Measurements from ENCODE around the gene RPS2. TPM values are rescaled to one million over a fixed set of nuclear protein-coding genes. Genes with fewer than 3 reads are reported as not detected.

The RPS2 gene
- total RNA-seq, 2 experiments from 2014 or later = 2,823 to 3,048 TPM

DNA sequence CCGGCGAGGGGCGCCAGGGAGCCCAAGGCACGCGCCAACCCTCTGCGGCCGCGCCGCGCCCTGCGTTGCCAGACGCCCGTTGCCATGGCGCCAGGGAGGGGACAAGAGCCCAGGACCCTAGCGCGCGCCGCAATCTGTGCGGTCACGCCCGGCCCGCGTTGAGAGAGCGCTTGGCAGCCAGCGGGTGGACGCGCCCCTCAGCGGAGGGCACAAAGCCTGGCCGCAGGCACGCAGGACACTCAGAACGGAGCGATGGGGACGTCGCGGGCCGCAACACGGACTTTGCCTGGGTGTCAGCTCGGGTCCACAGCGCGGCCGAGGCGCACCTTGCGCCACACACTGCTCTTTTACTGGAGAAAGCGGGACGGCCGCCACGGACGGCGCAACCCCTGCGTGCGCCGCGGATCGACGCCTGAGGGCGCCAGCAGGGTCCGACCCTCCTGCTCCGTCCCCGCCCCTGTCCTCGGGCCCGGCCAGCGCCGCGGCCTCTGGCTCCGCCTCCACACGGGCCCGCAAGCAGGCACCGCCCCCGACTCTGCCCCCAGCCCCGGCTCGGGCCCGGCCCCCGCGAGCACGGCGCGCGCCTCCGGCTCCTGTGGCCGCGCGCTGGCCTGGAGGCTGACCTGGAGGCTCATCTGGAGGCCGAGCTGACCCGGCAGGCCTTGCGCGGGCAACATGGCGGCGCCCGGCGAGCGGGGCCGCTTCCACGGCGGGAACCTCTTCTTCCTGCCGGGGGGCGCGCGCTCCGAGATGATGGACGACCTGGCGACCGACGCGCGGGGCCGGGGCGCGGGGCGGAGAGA lies 19.1 kb upstream of the RPS2 start, which contains the start of gene GFER:
Gene GFER, plus strand, starts transcription at position 650 of the 803 bp plus-strand sequence. Its CDS starts 26 bp downstream, at position 676.
- DNase-seq (peak; percentile 84), ATAC-seq (peak; percentile 90)
- peaks cover 42% of the 10 kb centered on the region for H3K27me3 Mint-ChIP-seq
- H3K9me3 Mint-ChIP-seq (ENCODE audit: low read depth) = no peaks in the 10 kb centered on the region
- CTCF ChIA-PET = interaction anchor here (1.1 to 4.5 kb wide), 8 partner anchors 9 to 169 kb away, joined by 3 to 22 read pairs (median 4); partner anchors contain the start of genes RPS2 and TBL3
- H3K36me3 Mint-ChIP-seq = peaks cover 8% of the 10 kb centered on the region
- peaks cover 13% of the 10 kb centered on the region for H3K4me1 Mint-ChIP-seq
- H3K4me3 Mint-ChIP-seq = peak within 1 kb of the TSS; percentile 83
- H3K27ac Mint-ChIP-seq = peak within 1 kb of the TSS; percentile 36

DNA sequence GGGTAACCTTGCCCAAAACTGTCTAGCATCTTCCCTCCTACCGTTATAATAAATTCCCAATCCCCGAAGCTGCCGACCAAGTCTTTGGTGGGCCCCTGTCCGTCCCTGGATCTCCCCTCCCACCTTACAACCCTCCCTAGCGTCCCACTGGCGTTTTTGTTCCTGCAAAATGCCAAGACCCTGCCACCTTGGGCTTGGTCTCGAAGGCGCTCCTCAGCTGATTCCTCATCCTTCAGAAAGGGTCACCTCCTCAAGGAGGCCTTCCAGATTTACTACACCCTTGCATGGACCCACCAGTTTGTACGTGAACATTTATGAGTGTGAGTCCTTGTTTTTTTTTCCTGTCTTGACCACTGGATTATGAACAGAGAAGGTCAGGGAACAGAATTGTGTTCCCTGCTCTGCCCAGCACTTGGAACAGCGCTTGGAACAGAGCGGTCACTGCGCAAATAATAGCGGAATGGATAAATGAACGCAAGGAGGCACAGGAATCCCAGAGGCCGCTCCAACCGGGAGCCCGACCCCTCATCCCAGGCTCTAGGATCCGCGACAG lies 18.4 kb upstream of the RPS2 start:
- Mint-ChIP-seq H3K27ac (no peak overlapping the region), H3K36me3 (peaks cover 8% of the 10 kb centered on the region), H3K4me3 (peak overlapping the region; percentile 83), H3K4me1 (peaks cover 13% of the 10 kb centered on the region), H3K9me3 (ENCODE audit: low read depth) (no peaks in the 10 kb centered on the region), H3K27me3 (peaks cover 39% of the 10 kb centered on the region)
- DNase-seq = no peak
- CTCF ChIA-PET = interaction anchor here (1.1 to 4.5 kb wide), 6 partner anchors 10 to 170 kb away, joined by 3 to 22 read pairs (median 4); partner anchors contain the start of gene TBL3
- ATAC-seq = no peak

DNA sequence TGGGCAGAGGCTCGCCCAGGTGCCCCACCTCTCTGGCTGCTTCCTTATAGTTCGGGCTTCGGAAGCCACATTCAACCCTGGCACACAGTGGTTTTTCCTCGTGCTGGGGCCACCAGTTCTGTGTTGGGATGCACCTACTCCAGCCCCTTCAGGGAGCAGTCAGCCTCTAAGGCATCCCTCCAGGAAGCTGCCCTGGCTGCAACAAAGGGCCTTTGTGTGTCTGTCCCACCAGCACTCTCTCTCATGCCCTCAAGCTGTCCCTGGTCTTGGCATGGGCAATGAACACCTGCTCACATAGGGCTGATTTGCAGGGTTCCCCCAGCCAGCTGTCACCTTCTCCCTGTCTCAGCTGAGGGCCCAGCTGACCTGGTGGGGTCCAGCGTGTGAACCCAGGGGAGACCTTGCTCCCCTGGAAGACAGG lies 17.4 kb upstream of the RPS2 start:
- Mint-ChIP-seq H3K36me3 (peaks cover 11% of the 10 kb centered on the region), H3K4me1 (peaks cover 13% of the 10 kb centered on the region), H3K4me3 (no peak overlapping the region), H3K27me3 (peaks cover 39% of the 10 kb centered on the region), H3K27ac (no peak overlapping the region), H3K9me3 (ENCODE audit: low read depth) (no peaks in the 10 kb centered on the region)
- DNase-seq (no peak), ATAC-seq (no peak)
- CTCF ChIA-PET = interaction anchor here (1.4 to 4.5 kb wide), 5 partner anchors 10 to 171 kb away, joined by 3 to 22 read pairs (median 6); partner anchors contain the start of gene TBL3

DNA sequence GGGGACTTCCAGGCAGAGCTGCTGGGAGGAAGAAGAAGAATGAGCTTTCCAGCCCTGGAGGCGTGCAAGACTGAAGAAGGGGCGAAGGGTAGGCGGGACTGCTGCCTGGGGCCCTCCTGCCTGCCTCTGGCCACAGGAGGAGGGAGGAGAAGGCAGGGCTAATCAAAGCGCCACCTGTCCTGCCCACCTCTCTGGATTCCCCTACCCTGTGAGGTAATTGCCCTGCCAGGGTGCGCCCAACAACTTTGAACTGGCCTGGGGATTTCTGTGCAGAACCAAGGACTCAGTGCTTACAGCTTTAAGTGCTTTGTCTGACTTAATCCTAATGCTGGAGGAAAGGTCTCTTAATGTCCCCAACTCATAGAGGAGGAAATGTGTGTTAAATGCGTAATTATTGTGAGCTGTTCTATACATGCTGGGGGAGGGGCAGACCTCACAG lies 16.8 kb upstream of the RPS2 start, which contains the start of gene NOXO1:
Gene NOXO1, minus strand, starts transcription at position 72 of the 439 bp plus-strand sequence. CDS start 290 bp downstream, outside the sequence.
- Mint-ChIP-seq H3K9me3 (ENCODE audit: low read depth) (no peaks in the 10 kb centered on the region), H3K36me3 (peaks cover 8% of the 10 kb centered on the region), H3K27me3 (peaks cover 39% of the 10 kb centered on the region), H3K27ac (no peak within 1 kb of the TSS), H3K4me3 (peak within 1 kb of the TSS; percentile 7), H3K4me1 (peaks cover 13% of the 10 kb centered on the region)
- DNase-seq (no peak), ATAC-seq (no peak)
- CTCF ChIA-PET = interaction anchor here (1.4 to 4.5 kb wide), 4 partner anchors 10 to 159 kb away, joined by 3 to 22 read pairs (median 10); partner anchors contain the start of gene TBL3

DNA sequence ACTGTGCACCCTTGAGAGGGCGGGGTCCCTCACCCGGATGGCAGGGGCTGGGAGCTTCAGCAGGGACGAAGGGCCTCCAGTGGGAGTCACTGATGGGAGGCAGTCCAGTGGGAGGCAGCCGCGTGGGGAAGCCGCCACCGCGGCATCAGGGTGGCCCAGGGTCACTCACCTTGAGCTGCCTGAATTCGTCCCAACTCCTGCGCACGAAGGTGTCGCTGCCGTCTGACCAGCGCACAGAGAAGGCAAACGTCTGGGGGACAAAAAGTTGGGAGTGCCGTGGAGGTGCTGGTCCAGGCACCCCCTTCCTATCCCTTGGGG lies 16.1 kb upstream of the RPS2 start:
- H3K4me3 Mint-ChIP-seq = no peak overlapping the region
- DNase-seq (no peak), ATAC-seq (no peak)
- H3K27ac Mint-ChIP-seq = no peak overlapping the region
- CTCF ChIA-PET = interaction anchor here (1.7 kb wide), 1 partner anchor 160 kb away, joined by 6 read pairs; no protein-coding TSS in a partner anchor
- H3K9me3 Mint-ChIP-seq (ENCODE audit: low read depth) = no peaks in the 10 kb centered on the region
- peaks cover 12% of the 10 kb centered on the region for H3K4me1 Mint-ChIP-seq
- H3K36me3 Mint-ChIP-seq = peaks cover 7% of the 10 kb centered on the region
- H3K27me3 Mint-ChIP-seq = peaks cover 39% of the 10 kb centered on the region

DNA sequence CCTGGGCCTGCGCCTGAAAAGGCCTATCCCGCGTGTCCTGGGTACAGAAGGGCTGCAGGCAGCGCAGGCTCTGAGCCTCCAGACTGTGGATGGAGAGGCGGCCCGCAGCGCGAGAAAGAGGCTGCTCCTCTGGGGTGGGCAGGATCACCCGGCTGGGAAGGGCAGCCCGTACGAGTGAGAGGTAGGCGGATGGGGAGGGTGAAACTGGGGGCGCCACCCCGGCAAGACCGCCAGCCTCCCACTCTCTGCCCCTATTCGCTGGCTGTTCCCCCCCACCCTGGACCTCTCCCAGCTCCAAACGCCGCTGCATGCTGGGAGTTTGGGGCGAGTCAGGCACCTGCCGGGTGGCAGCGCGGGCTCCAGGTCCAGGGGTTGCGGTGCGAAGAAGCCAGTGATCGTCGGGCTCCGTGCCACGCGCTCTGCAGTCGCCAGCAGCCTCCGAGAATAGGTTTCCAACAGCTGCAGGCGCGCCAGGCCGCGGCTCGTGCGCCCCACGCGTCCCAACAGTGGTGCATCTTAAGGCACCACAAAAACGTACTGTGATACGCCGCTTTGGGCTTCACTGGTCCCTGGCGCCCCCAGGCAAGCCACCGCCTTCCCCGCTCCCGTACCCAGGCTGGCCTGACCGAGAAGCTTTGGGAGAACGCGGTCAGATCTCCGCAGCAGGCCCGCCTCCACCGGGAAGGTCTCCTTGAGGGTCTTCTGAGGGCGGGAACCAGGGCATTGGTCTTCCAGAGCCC lies 15.6 kb upstream of the RPS2 start:
- no peaks in the 10 kb centered on the region for H3K9me3 Mint-ChIP-seq (ENCODE audit: low read depth)
- ATAC-seq (no peak), DNase-seq (no peak)
- peaks cover 7% of the 10 kb centered on the region for H3K4me1 Mint-ChIP-seq
- no peak overlapping the region for H3K27ac Mint-ChIP-seq
- peaks cover 39% of the 10 kb centered on the region for H3K27me3 Mint-ChIP-seq
- H3K4me3 Mint-ChIP-seq = no peak overlapping the region
- peaks cover 7% of the 10 kb centered on the region for H3K36me3 Mint-ChIP-seq
- CTCF ChIA-PET = no interaction called here

DNA sequence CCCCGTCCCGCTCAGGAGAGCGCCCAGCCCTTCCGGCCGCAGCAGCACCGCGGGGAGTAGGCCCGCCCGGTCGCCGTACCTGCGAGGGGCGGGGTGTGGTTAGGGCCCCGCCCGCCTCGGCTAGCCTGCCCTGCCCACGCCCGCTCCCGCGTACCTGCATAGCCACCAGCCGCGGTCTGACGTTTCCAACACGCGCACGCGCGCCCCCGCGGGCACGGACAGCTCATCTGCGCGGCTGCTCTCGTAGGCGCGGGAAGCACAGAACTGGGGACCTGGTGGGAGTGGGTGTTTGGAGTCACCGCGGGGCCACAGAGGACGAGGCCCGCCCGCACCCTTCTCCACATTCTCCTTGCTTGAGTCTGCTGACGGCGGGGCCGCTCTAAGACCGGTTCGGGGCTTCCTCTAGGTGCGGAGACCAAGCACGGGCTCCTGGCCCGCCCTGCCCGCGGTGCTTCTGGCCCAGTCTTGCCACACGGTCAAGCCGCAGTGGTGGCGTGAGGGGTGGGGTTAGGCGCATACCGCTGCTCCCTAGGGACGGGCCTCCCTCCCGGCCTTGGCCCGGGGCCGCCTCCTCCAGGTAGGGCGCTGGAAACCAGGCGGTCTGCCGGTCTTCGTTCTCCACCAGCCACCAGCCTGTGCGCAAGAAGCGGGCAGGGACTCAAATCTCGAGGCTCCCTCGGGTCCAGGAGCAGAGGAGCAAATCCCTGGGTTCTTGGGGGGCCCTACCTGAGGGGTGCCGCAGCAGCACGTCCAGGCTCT lies 14.8 kb upstream of the RPS2 start:
- CTCF ChIA-PET = no interaction called here
- no peaks in the 10 kb centered on the region for H3K4me1 Mint-ChIP-seq
- H3K27ac Mint-ChIP-seq = no peak overlapping the region
- DNase-seq = no peak
- peaks cover 39% of the 10 kb centered on the region for H3K27me3 Mint-ChIP-seq
- H3K36me3 Mint-ChIP-seq = peaks cover 5% of the 10 kb centered on the region
- H3K4me3 Mint-ChIP-seq = no peak overlapping the region
- ATAC-seq = no peak
- H3K9me3 Mint-ChIP-seq (ENCODE audit: low read depth) = no peaks in the 10 kb centered on the region

DNA sequence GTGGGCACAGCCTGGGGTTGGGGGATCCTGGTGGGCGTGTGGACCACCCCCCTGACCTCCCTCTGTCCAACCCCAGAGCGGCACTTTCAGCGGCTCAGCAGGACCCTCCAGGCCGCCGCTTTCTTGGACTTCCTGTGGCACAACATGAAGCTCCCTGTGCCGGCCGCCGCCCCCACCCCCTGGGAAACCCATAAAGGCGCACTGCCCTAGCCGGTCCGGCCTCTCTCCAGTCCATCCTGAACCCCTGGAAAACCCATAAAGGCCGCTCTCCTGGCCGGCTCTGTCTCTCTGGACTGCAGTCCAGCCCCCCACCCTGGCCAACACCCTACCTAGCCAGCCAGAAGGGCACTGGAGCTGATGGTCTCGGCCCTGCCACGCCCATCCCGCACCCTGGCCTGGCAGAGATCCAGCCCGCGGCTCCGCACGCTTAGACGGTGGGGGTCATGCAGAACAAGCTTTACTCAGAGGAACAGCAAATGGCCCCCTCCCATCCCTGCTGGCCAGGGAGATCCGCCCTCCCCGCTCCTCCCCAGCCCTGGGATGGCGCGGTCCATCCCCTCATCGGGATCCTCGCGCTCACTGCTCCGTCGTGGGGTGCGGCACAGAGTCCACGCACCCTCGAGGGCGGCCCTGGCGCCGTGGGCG lies 14.0 kb upstream of the RPS2 start:
- CTCF ChIA-PET = no interaction called here
- Mint-ChIP-seq H3K4me1 (no peaks in the 10 kb centered on the region), H3K36me3 (peaks cover 5% of the 10 kb centered on the region), H3K9me3 (ENCODE audit: low read depth) (no peaks in the 10 kb centered on the region), H3K27me3 (peaks cover 39% of the 10 kb centered on the region), H3K27ac (no peak overlapping the region), H3K4me3 (no peak overlapping the region)
- DNase-seq (no peak), ATAC-seq (no peak)

DNA sequence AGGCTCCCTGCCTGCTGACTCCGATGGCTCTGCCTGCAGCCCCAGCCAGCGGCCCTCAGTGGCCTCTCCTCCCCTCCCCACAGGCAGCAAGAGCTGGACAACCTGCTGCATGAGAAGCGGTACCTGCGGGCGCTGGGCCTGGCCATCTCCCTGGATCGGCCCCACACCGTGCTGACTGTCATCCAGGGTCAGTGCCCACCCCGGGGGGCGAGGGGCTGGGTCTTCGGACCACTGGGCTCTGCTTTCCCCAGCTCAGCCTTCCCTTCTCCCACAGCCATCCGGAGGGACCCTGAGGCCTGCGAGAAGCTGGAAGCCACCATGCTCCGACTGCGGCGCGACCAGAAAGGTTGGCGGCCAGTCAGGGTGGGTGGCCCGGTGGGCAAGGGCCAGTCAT lies 13.2 kb upstream of the RPS2 start:
- ATAC-seq (no peak), DNase-seq (no peak)
- CTCF ChIA-PET = no interaction called here
- Mint-ChIP-seq H3K4me1 (peaks cover 6% of the 10 kb centered on the region), H3K9me3 (ENCODE audit: low read depth) (no peaks in the 10 kb centered on the region), H3K27me3 (peaks cover 35% of the 10 kb centered on the region), H3K27ac (no peak overlapping the region), H3K36me3 (peaks cover 5% of the 10 kb centered on the region), H3K4me3 (no peak overlapping the region)

DNA sequence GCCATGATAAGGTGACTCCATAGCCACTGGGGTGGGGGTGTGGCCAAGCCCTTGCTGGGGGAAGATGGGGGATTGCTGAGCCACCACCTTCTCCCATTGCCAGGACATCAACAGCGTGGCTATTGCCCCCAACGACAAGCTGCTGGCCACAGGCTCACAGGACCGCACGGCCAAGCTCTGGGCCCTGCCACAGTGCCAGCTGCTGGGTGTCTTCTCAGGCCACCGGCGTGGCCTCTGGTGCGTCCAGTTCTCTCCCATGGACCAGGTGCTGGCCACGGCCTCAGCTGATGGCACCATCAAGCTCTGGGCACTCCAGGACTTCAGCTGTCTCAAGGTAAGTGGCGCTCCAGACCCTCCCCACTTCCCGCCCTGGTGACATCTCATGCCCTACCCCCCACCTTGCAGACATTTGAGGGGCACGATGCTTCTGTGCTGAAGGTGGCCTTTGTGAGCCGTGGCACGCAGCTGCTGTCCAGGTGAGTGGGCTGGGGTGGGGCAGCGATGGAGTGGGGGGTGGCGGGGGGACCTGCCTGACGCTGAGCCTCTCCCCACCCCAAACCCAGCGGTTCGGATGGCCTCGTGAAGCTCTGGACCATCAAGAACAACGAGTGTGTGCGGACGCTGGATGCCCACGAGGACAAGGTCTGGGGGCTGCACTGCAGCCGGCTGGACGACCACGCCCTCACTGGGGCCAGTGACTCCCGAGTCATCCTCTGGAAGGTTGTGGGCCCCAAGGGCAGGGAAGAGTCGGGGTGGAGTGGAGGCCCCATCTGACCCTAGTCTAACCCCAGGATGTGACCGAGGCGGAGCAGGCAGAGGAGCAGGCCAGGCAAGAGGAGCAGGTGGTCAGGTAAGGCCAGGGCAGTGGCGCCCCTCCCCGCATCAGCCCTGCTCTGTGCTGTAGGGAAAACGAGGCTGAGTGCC lies 12.6 kb upstream of the RPS2 start:
- ATAC-seq (no peak), DNase-seq (no peak)
- CTCF ChIA-PET = no interaction called here
- Mint-ChIP-seq H3K36me3 (peaks cover 5% of the 10 kb centered on the region), H3K4me3 (no peak overlapping the region), H3K4me1 (peaks cover 10% of the 10 kb centered on the region), H3K9me3 (ENCODE audit: low read depth) (no peaks in the 10 kb centered on the region), H3K27ac (no peak overlapping the region), H3K27me3 (peaks cover 28% of the 10 kb centered on the region)

DNA sequence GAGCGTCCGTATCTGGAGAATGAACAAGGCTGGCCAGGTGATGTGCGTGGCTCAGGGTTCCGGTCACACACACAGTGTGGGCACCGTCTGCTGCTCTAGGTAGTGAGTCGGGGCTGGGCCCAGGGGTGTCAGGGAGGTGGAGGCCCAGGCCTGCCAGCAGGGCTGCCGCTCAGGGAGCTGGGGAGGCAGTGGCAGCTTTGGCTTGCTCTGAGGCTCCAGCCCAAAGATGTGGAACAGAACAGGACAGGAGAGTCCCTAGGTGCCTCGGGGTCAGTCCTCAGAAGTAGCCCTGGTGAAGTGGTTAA lies 11.5 kb upstream of the RPS2 start:
- Mint-ChIP-seq H3K4me3 (no peak overlapping the region), H3K36me3 (peaks cover 5% of the 10 kb centered on the region), H3K27ac (no peak overlapping the region), H3K27me3 (peaks cover 18% of the 10 kb centered on the region), H3K4me1 (peaks cover 16% of the 10 kb centered on the region), H3K9me3 (ENCODE audit: low read depth) (no peaks in the 10 kb centered on the region)
- DNase-seq = no peak
- CTCF ChIA-PET = interaction anchor here (0.5 kb wide), 1 partner anchor 174 kb away, joined by 3 read pairs; no protein-coding TSS in a partner anchor
- no peak for ATAC-seq

All from activated CD8-positive, alpha-beta memory T cell treated with anti-CD3 and anti-CD28 coated beads, Interleukin-2, amount 10 ng/mL, durations not matched to agents 7 days and 5 days (primary cell).